ENCODE results near the gene ADGRD1. TPM values are rescaled to one million over a fixed set of nuclear protein-coding genes. Genes with fewer than 3 reads are reported as not detected.
"Not testable (repeated sequence)": the region's sequence is repeated elsewhere in the genome, so short reads cannot be mapped to it uniquely, and the experiment has no call there.

The ADGRD1 gene
- total RNA-seq, 1 donor = 0.54 TPM

- DNase-seq (ENCODE audit: low read depth in 2 of 3, low spot score in 2 of 3) = no peak
Measured at GRCh38 chr12:130937063-130937462, 16.6 kb upstream of the ADGRD1 start.

- not testable (repeated sequence) for DNase-seq (ENCODE audit: low read depth in 2 of 3, low spot score in 2 of 3)
Measured at GRCh38 chr12:130937546-130937945, 16.2 kb upstream of the ADGRD1 start.

GRCh38 chr12:130938186-130938585 lies 15.5 kb upstream of the ADGRD1 start:
- no peak for DNase-seq (ENCODE audit: low read depth in 2 of 3, low spot score in 2 of 3)

- DNase-seq (ENCODE audit: low read depth in 2 of 3, low spot score in 2 of 3) = no peak
Measured at GRCh38 chr12:130944878-130945277, 8.8 kb upstream of the ADGRD1 start.

GRCh38 chr12:130945786-130946492 lies 7.8 kb upstream of the ADGRD1 start:
- DNase-seq (ENCODE audit: low read depth in 2 of 3, low spot score in 2 of 3) = no peak

GRCh38 chr12:130947028-130947613 lies 6.6 kb upstream of the ADGRD1 start:
- no peak for DNase-seq (ENCODE audit: low read depth in 2 of 3, low spot score in 2 of 3)

GRCh38 chr12:130948136-130948535 lies 5.6 kb upstream of the ADGRD1 start:
- DNase-seq (ENCODE audit: low read depth in 2 of 3, low spot score in 2 of 3) = no peak

- DNase-seq (ENCODE audit: low read depth in 2 of 3, low spot score in 2 of 3) = no peak
Measured at GRCh38 chr12:130948751-130949150, 5.0 kb upstream of the ADGRD1 start.

- no peak for DNase-seq (ENCODE audit: low read depth in 2 of 3, low spot score in 2 of 3)
Measured at GRCh38 chr12:130949806-130950205, 3.9 kb upstream of the ADGRD1 start.

- no peak for DNase-seq (ENCODE audit: low read depth in 2 of 3, low spot score in 2 of 3)
Measured at GRCh38 chr12:130951636-130952035, 2.1 kb upstream of the ADGRD1 start.

- no peak for DNase-seq (ENCODE audit: low read depth in 2 of 3, low spot score in 2 of 3)
Measured at GRCh38 chr12:130952171-130952954, 1.3 kb upstream of the ADGRD1 start.

- DNase-seq (ENCODE audit: low read depth in 2 of 3, low spot score in 2 of 3) = no peak
Measured at GRCh38 chr12:130954544-130954831, 781 bp downstream of the ADGRD1 start.

GRCh38 chr12:130955238-130955816 lies 1.6 kb downstream of the ADGRD1 start:
- DNase-seq (ENCODE audit: low read depth in 2 of 3, low spot score in 2 of 3) = no peak

GRCh38 chr12:130956009-130956408 lies 2.3 kb downstream of the ADGRD1 start:
- no peak for DNase-seq (ENCODE audit: low read depth in 2 of 3, low spot score in 2 of 3)

- no peak for DNase-seq (ENCODE audit: low read depth in 2 of 3, low spot score in 2 of 3)
Measured at GRCh38 chr12:130956456-130957303, 3.0 kb downstream of the ADGRD1 start.

- DNase-seq (ENCODE audit: low read depth in 2 of 3, low spot score in 2 of 3) = no peak
Measured at GRCh38 chr12:130957304-130957621, 3.6 kb downstream of the ADGRD1 start.

- DNase-seq (ENCODE audit: low read depth in 2 of 3, low spot score in 2 of 3) = no peak
Measured at GRCh38 chr12:130958557-130959140, 4.9 kb downstream of the ADGRD1 start.

GRCh38 chr12:130959632-130960031 lies 5.9 kb downstream of the ADGRD1 start:
- no peak for DNase-seq (ENCODE audit: low read depth in 2 of 3, low spot score in 2 of 3)

GRCh38 chr12:130960058-130960457 lies 6.4 kb downstream of the ADGRD1 start:
- DNase-seq (ENCODE audit: low read depth in 2 of 3, low spot score in 2 of 3) = no peak

- no peak for DNase-seq (ENCODE audit: low read depth in 2 of 3, low spot score in 2 of 3)
Measured at GRCh38 chr12:130960787-130961186, 7.1 kb downstream of the ADGRD1 start.
